Activated naive CD4-positive, alpha-beta T cell treated with anti-CD3 and anti-CD28 coated beads, Interleukin-2, amount 50 U/mL, for 16 hours (primary cell): ENCODE data around the gene KCNQ1.

ENCODE experiments used
- DNase-seq: peaks from one replicate; pipeline ENCODE4 v3.0.0-alpha.2; 2020

Gene KCNQ1

DNA sequence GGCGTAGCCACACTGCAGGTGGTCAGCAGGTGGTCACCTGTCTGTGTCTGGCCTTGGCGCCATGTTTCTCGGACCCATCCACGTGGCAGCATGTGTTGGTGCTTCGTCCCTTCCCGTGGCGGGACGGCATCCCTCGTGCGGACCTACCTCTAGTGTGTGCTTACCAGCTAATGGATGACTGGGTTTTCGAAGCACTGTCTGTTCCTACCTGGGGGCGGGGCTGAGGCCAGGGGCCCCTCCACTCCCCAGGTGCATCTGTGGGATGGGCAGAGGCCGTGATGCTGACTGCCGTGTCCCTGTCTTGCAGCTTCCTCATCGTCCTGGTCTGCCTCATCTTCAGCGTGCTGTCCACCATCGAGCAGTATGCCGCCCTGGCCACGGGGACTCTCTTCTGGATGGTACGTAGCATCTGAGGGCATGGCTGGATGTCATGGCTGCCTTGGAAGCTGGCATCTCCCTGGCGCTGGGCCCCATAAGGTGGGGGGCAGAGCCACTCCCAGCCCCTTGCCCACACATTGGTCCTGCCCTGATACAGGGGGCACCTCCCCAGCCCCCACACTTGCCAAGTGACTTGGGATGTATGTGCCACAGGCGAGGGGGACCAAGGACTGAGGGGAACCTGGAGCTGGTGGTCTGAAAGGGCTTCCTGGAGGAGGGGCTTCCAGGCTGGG lies 82.9 kb downstream of the KCNQ1 start:
- DNase-seq = peak; percentile 11

DNA sequence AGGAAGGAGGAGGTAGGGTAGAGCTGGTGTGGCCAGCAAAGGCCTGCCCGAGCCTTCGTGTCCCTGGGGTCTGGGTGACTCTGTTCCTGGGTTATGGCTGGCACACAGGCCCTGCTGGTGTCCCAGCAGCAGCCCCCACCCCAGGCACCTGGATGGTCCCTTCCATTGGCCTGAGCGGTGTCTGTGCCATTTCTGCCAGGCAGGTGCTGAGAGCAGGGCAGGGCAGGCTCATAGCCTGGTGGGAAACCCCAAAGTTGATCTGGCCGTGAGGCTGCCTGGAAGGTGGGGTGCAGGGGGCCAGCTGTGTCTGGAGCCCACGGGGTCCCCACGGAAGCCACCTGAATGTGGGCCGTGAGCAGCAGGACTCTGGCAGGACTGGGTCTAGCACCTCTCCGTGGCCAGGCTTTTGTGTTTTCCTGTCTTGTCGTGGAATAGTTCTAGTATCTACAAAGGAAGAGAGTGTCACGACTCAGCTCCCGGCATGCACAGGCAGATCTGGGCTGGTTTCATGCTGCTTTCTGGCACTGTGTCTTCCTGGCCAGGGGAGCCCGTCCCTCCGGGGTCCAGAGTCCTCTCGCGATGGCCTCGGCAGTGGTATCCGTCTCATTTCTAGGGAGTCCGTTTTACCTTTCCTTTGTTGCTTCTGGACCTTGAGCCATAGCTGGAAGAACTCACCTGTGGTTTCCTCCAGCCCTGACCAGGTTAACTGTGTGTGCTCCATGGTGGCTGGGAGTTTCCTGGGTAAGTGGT lies 83.7 kb downstream of the KCNQ1 start:
- peak; percentile 6 for DNase-seq

DNA sequence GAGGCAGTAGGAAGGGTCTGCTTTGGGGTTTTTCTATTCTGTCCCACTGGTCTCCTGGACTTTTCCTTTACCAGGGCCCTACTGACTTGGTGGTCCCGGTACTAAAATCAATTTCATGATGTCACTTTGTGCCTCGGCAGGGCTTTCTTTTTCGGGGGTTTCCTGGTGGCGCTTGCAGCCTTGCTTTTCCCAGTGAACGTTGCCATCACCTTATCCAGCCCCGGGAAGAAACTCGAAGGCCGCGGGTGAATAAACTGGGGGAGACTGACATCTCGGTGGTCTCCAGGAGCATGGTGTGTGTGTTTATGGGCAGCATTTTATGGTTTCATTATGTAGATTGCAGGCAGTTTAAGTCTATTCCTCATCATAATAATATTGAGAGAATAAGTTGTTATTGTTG lies 84.4 kb downstream of the KCNQ1 start:
- DNase-seq = no peak

DNA sequence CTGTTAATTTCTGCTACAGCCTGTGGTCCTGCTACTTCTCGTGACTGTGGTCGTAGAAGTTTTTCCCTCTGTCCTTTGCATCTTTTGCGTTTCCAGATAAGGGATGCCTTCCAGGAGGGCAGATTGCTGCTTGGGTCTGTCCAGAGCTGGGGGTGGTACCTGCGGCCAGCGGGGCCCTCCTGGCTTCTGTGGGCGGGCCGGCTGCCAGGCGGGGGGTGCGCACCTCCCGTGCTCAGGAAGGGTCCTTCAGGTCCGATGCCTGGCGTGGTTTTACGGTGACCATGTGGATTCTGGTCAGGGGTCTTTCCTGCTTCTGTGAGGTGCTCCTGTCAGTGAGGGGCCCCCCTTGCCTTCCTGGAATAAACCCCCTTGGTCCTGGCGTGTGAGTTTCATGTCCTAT lies 84.8 kb downstream of the KCNQ1 start:
- peak; percentile 3 for DNase-seq

- peak; percentile 5 for DNase-seq
Observed at GRCh38 chr11:2530131-2530854, 85.5 kb downstream of the KCNQ1 start.

DNA sequence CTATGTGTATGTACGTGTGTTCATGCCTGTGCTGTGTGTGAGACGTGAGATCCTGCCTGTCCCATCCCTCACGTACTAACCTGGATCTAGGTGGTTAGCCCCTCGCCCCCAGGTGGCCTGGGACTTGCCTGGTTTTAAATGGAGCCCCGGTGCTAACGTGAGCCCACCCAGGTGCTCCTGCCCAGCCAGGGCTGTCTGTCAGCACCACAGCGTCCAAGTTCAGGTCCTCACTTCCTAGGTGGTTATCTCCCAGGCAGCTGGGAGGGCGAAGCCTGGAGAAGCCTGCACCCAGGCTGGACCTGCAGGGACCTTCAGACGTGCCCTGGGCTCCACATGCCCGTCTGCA lies 86.0 kb downstream of the KCNQ1 start:
- peak; percentile 8 for DNase-seq

GRCh38 chr11:2531277-2531986 lies 86.6 kb downstream of the KCNQ1 start:
- DNase-seq = peak; percentile 67

- DNase-seq = peak; percentile 10
Observed at GRCh38 chr11:2531987-2532703, 87.3 kb downstream of the KCNQ1 start.

DNA sequence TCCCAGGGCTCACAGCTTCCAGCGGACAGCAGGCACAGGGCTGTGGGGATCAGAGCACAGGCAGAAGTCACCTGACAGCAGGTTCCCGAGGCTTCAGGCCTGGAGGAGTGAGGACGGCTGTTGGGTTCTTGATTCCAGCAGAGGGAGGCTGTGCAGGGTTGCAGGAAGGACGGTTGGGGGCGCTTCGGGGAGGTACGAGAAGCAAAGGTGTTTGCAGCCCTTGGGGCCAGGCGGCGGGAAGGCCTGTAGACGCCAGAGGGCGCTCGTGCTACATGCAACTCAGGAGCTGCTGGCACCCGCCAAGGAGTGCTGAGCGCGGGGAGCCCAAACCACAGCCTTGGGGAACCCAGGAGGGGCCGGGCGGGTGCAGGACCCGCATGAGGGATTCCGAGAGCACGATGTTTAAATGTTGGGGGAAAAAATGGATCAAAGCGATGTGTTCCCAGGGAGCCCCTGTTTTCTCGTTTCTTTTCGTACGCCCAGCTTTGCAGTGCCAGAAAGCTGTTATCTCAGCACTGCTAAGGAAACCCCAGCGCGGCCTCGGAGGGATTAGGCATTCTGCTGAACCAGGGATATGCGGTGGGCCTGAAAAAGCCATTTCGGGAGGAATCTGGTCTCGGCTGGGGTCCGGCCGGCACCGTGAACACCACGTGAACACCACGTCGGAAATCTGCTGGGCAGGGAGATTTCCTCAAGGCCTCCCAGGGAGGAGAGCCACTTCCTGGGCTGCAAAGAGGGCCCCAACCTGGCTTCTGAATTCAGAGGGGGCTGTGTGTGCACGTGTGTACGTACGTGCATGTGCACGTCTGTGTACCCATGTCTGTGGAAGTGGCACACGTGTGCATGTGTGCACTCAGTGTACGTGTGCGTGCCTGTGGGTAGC lies 88.1 kb downstream of the KCNQ1 start:
- DNase-seq = peak; percentile 94

DNA sequence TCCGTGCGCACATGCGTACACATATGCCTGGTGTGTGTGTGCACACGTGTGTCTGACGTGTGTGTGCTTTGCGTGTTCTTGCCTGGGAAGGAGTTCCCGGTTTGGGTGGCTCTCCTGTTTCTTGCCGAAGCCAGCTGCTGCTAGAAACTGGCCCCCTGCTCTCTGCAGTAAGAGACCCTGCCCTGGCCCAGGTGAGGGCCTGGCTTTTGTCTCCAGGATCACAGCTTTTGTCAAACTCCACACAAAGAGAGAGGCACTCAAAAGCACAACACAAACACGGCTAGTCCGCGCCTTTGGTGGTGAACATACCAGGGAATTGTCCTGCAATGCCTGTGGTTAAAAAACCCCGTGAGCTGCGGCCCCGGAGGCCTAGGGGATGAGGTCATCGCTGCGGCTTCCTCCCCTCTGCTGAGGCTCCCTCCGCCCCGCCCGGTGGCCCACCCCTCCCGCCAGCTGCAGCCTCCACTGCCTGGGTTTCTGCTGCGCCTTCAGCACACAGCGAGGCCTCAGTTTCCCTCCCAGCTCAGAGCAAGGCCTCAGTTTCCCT lies 88.9 kb downstream of the KCNQ1 start:
- DNase-seq = peak; percentile 12

DNA sequence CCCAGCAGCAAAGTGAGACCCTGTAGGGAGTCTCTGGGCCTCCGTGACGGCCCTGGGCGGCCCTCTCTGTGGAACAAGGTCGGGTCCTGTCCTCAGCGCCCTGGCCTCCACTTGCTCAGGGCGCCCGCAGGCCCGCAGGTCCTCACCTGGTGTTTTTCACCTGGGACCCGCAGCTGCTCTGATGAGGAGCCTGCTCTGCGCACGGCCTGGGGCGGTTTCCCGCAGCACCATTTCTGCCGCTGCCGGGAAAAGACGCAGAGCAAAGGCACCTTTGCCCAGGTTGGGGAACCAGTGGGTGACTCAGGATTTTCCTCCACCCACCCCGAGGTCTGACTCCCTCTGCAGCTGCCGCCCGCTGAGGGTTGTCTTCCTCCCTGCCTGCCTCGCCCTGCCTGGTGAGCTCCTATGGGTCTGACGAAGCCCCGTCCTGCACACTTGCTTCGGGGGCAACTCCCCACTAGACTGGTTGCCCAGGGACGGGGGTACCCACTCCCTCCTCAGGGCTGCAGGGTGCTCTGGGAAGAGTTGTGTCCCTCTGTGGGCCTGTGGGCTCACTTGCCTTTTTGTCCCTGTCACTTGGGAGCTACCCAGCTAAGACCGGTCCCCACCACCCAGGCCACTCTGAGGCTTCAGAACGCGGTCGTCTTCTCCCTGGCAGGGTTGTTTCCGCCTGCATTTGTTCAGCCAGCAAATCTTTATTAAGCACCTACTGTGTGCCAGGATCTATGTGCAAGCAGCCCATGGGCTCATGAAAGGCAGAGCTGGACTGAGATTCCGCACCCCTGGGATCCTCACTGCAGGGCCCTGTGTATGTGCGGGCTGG lies 89.5 kb downstream of the KCNQ1 start:
- peak; percentile 8 for DNase-seq

GRCh38 chr11:2534957-2535672 lies 90.3 kb downstream of the KCNQ1 start:
- DNase-seq = peak; percentile 4

DNA sequence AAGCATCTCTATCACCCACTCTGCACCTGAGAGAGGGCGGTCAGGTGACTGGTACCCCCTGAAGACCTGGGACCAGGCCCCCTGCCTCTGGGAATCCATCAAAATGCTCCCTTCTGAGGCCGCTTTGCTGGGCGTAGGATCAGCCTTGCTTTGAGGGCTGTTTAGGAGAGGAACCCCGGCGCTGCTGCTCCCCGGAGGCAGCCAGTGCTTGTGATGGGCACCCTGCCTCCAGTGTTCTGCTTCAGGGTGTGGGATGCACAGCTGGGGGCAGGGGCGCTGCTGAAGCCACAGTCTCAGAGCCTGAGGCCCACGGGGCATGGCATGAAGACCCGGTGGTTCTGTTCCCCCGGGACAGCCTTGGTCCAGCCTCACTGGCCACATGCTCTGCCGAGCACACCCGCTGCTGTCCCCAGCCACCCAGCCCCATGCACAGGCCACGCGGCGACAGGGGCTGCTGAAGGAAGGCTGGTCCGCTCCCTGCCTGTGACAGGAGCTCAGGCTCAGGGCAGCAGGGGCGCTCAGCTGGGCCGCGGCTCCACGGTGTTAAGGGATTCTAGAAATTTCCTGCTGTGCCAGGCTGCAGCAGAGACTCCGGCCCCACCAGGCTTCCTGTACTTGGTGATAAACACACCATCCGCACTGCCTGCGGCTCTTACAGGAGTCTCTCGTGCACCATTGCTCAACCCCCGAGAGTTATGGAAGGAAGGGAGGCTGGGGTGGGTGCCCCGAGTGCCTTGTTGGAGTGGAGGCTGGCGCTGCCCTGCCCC lies 91.0 kb downstream of the KCNQ1 start:
- peak; percentile 7 for DNase-seq

DNA sequence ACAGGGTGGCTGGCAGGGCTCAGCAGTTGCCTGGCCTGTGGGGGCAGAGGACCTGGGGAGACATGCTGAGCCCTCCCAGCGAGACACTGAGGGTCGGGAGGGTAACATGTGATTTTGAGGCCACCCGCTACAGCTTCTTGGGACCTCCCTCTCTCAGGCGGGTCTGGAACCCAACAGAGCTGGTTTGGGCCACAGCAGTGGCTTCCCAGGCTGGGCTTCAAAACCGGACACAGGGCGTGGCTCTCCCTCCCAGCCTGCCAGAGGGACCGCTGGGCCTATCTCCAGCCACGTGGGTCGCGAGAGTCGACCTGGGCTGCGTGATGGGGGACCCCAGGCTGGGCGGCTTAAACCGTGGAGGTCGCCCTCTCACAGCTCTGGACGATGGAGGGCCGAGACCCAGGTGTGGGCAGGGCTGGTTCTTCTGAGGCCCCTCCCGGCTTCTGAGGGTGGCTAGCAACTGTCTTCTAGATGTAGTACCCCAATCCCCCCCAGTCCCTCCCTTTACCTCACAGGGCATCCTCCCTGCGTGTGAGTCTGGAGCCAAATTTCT lies 91.7 kb downstream of the KCNQ1 start:
- DNase-seq = peak; percentile 6

DNA sequence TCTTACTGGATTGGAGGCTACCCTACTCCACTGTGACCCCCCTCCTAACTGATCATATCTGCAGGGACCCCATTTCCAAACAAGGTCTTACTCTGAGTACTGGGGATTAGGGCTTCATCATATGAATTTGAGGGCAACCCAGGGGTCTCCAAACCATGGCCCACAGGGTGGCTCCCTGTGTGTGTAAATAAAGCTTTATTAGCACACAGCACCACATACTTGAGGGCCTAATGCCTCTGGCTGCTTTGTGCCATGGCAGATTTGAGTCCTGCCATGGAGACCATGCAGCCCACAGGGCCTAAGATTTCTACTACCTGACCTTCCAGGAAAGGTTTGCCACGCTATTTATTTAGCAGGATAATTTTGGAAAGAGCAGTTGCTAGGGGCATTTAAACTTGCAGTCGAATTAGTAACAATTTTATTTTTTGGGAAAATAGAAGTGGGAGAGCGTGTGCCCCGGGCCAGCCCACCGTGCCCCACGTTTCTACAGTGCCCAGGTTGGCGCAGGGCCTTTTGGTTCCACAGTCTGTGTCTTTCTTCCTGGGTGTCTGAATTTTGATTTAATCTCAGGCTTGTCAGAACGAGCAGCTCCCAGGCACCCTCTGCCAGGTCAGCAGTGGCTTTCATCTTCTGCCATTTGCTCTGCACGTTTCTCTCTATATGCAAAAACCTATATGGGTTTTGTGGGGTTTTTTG lies 92.3 kb downstream of the KCNQ1 start:
- DNase-seq = no peak

- peak; percentile 5 for DNase-seq
Observed at GRCh38 chr11:2537896-2538724, 93.3 kb downstream of the KCNQ1 start.

DNA sequence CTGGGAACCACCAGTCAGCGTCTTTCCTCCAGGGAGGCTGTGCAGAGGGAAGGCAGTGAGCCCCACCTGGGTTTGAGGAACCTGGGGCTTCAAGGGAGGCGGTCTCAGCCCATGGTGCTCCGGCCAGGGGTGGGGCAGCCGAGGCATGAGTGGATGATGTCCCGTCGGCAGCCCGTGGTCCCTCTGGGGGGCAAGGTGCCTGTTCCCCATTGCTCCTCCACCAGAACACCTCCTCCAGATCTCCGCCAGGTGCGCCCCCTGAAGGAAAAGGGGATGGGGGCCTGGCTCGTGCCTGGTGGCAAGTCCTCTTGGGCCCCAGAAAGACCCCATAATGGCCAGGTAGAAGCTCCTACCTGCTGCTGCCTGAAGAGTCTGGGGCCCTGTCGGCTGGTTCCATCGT lies 94.1 kb downstream of the KCNQ1 start:
- DNase-seq = peak; percentile 1
